ENCODE measurements around the gene KBTBD12. TPM values are rescaled to one million over a fixed set of nuclear protein-coding genes. Genes with fewer than 3 reads are reported as not detected.

The KBTBD12 gene
- total and polyA plus RNA-seq, 10 of the 15 experiments (the other 5 are each of a cell fraction or from before 2014, with no cell fraction given), result 0.01 to 0.11 TPM; not detected in 8

DNA sequence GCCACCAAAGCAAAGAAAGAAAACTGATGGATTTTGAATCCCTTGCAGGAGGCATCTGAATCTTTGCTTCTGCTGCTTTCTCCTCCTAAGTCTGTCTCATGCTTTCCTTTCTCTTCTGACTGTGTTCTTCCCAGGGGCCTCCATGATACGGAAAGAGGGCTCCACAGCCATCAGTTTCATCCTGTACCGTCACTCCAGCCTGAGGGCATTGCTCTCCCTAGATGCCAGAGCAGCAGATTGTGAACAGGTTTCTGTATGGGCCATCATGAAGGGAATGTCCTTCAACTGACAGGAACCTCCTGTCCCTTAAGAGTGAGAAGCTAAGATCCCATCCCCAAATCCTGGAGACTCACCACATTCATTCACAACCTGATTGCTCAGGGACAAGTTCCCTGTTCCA is 59.2 kb downstream of the KBTBD12 start (continued):
- no peak for TF ChIP-seq CBFB (IDR thresholded peaks at IDR 0.05; ENCODE audit: low read depth)
- TF ChIP-seq, protein P1, sequence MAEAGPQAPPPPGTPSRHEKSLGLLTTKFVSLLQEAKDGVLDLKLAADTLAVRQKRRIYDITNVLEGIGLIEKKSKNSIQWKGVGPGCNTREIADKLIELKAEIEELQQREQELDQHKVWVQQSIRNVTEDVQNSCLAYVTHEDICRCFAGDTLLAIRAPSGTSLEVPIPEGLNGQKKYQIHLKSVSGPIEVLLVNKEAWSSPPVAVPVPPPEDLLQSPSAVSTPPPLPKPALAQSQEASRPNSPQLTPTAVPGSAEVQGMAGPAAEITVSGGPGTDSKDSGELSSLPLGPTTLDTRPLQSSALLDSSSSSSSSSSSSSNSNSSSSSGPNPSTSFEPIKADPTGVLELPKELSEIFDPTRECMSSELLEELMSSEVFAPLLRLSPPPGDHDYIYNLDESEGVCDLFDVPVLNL (IDR thresholded peaks at IDR 0.05; ENCODE audit: low read depth, low read length), result no peak
- no peak for TF ChIP-seq BMI1 (IDR thresholded peaks at IDR 0.05; ENCODE audit: borderline replicate concordance)
- TF ChIP-seq SMAD5 (IDR thresholded peaks at IDR 0.05; ENCODE audit: low read depth), result no peak

DNA sequence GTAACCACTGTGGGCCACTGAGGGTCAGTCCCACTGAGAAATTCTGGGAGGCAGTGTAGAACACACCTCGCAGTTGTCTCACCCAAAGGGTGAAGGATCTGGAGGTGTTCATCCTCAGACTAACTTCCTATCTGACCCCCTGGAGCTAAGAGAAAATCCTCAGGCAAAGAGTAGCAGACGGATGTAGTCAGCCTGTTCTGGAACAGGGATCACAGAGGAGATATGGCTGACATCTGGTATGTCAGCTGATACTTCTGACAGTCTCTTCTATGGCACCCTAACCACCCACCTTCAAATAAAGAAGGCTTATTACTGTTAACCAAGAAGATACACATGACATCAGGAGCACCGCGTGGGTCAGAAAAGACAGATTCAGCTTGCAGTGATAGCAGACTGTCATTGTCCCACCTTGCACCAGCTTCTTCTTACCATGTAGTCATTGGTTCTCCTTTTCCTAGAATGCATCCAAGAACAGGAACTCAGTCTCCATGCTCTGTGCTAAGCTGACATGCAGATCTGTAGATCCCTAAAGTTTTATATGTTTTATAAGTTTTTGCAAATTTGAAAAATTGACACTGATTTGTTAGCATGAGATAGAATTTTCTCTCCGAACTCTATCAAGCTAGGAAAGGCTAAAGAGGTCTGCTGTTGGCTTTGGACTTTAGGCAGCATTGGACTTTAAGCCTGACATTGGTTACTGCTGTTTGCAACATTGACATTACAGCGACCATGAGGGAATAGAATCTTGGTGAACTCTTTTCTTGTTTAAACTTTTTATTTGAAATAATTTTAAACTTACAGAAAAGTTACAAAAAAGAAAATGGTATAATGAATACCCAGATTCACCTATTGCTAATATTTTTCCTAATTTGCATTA is 60.4 kb downstream of the KBTBD12 start:
- H3K79me2 ChIP-seq (ENCODE audit: control insufficient read depth, insufficient read depth, low read length), result no peaks in the 10 kb centered on the region
- no peak for DNase-seq (ENCODE audit: low read depth, low spot score)
- in situ Hi-C loops (cut with MboI), result no loop called here
- no peak overlapping the region for H3K4me2 ChIP-seq (ENCODE audit: control insufficient read depth, insufficient read depth)
- no peak overlapping the region for H3K27ac ChIP-seq (ENCODE audit: control insufficient read depth, insufficient read depth)
- ChIA-PET SMC1A (ENCODE audit: uncharacterized antibody, unreplicated experiment) (interaction anchor here (0.8 kb wide), 1 partner anchor 195 kb away, joined by 3 read pairs; no protein-coding TSS in a partner anchor), CTCF (interaction anchor here (2.1 kb wide), 1 partner anchor 324 kb away, joined by 5 read pairs; no protein-coding TSS in a partner anchor), POLR2A (no interaction called here), RAD21 (ENCODE audit: unreplicated experiment) (interaction anchor here (0.7 kb wide), 1 partner anchor 278 kb away, joined by 3 read pairs; no protein-coding TSS in a partner anchor)
- no peak overlapping the region for H3K4me3 ChIP-seq
- no peaks in the 10 kb centered on the region for H3K27me3 ChIP-seq (replicated peaks in 1 of 2; ENCODE audit: control insufficient read depth in 2 of 2, insufficient read depth in 2 of 2, low read length in 1 of 2)
- no peak for FAIRE-seq
- no peaks in the 10 kb centered on the region for H3K9me3 ChIP-seq (replicated peaks; ENCODE audit: control insufficient read depth, insufficient read depth, low read length)
- H3K4me1 ChIP-seq (ENCODE audit: control insufficient read depth, insufficient read depth, low read length), result no peaks in the 10 kb centered on the region
- H3K9ac ChIP-seq (ENCODE audit: control insufficient read depth, insufficient read depth, low read length), result no peak overlapping the region
- H2AFZ ChIP-seq (ENCODE audit: control insufficient read depth, low read depth, low read length), result no peak overlapping the region
- H3K36me3 ChIP-seq (ENCODE audit: control insufficient read depth in 2 of 2, insufficient read depth in 2 of 2, low read length in 1 of 2), result no peaks in the 10 kb centered on the region
- intact Hi-C loops (cut with micrococcal nuclease; ENCODE audit: unreplicated experiment), result no loop called here
- H4K20me1 ChIP-seq (ENCODE audit: control insufficient read depth, insufficient read depth), result no peaks in the 10 kb centered on the region
- no TSS peak for BruUV-seq (replicated peaks)
- 33% methylated on average over 6 of the region's 6 CpGs for WGBS (ENCODE audit: insufficient coverage, insufficient replicate concordance, low lambda C conversion rate, missing lambda C conversion rate)
- ATAC-seq, result no peak
- TF ChIP-seq, protein P2, sequence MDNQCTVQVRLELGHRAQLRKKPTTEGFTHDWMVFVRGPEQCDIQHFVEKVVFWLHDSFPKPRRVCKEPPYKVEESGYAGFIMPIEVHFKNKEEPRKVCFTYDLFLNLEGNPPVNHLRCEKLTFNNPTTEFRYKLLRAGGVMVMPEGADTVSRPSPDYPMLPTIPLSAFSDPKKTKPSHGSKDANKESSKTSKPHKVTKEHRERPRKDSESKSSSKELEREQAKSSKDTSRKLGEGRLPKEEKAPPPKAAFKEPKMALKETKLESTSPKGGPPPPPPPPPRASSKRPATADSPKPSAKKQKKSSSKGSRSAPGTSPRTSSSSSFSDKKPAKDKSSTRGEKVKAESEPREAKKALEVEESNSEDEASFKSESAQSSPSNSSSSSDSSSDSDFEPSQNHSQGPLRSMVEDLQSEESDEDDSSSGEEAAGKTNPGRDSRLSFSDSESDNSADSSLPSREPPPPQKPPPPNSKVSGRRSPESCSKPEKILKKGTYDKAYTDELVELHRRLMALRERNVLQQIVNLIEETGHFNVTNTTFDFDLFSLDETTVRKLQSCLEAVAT (IDR thresholded peaks at IDR 0.05), result no peak
- TF ChIP-seq GATAD2B (conservative IDR thresholded peaks at IDR 0.05; ENCODE audit: low read depth) (no peak), RB1 (IDR thresholded peaks at IDR 0.05; ENCODE audit: borderline replicate concordance) (no peak), RBBP5 (conservative IDR thresholded peaks at IDR 0.05) (no peak), BMI1 (IDR thresholded peaks at IDR 0.05; ENCODE audit: borderline replicate concordance) (no peak), BHLHE40 (IDR thresholded peaks at IDR 0.05; ENCODE audit: borderline replicate concordance in 1 of 2, low read depth in 2 of 2, low read length in 1 of 2) (no peak), POU2F2 (IDR thresholded peaks at IDR 0.05; ENCODE audit: borderline replicate concordance, low read depth, low read length) (no peak), SREBF1 (IDR thresholded peaks at IDR 0.05; ENCODE audit: low read length) (no peak), HDGF (IDR thresholded peaks at IDR 0.05) (no peak)
- TF ChIP-seq, protein P1 (IDR thresholded peaks at IDR 0.05; ENCODE audit: low read depth, low read length), result no peak
- TF ChIP-seq, protein P3, sequence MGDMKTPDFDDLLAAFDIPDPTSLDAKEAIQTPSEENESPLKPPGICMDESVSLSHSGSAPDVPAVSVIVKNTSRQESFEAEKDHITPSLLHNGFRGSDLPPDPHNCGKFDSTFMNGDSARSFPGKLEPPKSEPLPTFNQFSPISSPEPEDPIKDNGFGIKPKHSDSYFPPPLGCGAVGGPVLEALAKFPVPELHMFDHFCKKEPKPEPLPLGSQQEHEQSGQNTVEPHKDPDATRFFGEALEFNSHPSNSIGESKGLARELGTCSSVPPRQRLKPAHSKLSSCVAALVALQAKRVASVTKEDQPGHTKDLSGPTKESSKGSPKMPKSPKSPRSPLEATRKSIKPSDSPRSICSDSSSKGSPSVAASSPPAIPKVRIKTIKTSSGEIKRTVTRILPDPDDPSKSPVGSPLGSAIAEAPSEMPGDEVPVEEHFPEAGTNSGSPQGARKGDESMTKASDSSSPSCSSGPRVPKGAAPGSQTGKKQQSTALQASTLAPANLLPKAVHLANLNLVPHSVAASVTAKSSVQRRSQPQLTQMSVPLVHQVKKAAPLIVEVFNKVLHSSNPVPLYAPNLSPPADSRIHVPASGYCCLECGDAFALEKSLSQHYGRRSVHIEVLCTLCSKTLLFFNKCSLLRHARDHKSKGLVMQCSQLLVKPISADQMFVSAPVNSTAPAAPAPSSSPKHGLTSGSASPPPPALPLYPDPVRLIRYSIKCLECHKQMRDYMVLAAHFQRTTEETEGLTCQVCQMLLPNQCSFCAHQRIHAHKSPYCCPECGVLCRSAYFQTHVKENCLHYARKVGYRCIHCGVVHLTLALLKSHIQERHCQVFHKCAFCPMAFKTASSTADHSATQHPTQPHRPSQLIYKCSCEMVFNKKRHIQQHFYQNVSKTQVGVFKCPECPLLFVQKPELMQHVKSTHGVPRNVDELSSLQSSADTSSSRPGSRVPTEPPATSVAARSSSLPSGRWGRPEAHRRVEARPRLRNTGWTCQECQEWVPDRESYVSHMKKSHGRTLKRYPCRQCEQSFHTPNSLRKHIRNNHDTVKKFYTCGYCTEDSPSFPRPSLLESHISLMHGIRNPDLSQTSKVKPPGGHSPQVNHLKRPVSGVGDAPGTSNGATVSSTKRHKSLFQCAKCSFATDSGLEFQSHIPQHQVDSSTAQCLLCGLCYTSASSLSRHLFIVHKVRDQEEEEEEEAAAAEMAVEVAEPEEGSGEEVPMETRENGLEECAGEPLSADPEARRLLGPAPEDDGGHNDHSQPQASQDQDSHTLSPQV (IDR thresholded peaks at IDR 0.05), result no peak

Data from GM12878 (cell line).